PC-3 (cell line): ENCODE results near the gene RNU1-4. TPM values are rescaled to one million over a fixed set of nuclear protein-coding genes. Genes with fewer than 3 reads are reported as not detected.
"Not testable (repeated sequence)": the region's sequence is repeated elsewhere in the genome, so short reads cannot be mapped to it uniquely, and the experiment has no call there.

Source experiments
- ATAC-seq: fragments of 200-7000 bp; cut with Tn5 transposase; 2 replicates; pipeline ENCODE4 v1.9.1; 2020; ENCODE audit warnings: mild to moderate bottlenecking, moderate library complexity
- BruUV-seq: library from RNA; stranded (reverse); fragments of 400-500 nt; replicated peaks from 2 replicates; lab custom pipeline; 2021; lab: Mats Ljungman, UMichigan
- CTCF ChIA-PET: fragments of 300-600 bp; sonication (Branson Sonifier 250); formaldehyde crosslinking; loops from one replicate; lab custom pipeline; 2022; ENCODE audit warnings: antibody characterized with exemption; lab: Charles Lee
- POLR2A ChIA-PET: fragments of 300-600 bp; sonication (Branson Sonifier 250); formaldehyde crosslinking; loops from one replicate; lab custom pipeline; 2022; ENCODE audit warnings: antibody characterized with exemption; ENCODE audit not compliant: unreplicated experiment; lab: Charles Lee
- DNase-seq: peaks from one replicate; pipeline ENCODE4 v3.0.0-alpha.2; 2015
- H2AFZ ChIP-seq: fragments of 300-600 bp; sonication (generic); 2 replicates; pipeline ENCODE4 v1.6.0; 2016; ENCODE audit warnings: antibody characterized with exemption, low read length
- H3F3A ChIP-seq: fragments of 300-600 bp; sonication (generic); one replicate; pipeline ENCODE4 v1.6.0; 2017; ENCODE audit warnings: antibody characterized with exemption, low read length, control low read depth, mild to moderate bottlenecking; ENCODE audit not compliant: unreplicated experiment
- H3K27ac ChIP-seq: fragments of 300-600 bp; sonication (generic); 2 replicates; pipeline ENCODE4 v1.5.1; 2016; ENCODE audit warnings: mild to moderate bottlenecking, low read length
- H3K27me3 ChIP-seq: fragments of 300-600 bp; sonication (generic); 2 replicates; pipeline ENCODE4 v1.6.1; 2016; ENCODE audit warnings: low read length, mixed read lengths
- H3K36me3 ChIP-seq: fragments of 300-600 bp; sonication (generic); 2 replicates; pipeline ENCODE4 v1.6.1; 2016; ENCODE audit warnings: low read depth, mixed run types, low read length, mixed read lengths
- H3K4me1 ChIP-seq: fragments of 300-600 bp; sonication (generic); 2 replicates; pipeline ENCODE4 v1.5.1; 2016; ENCODE audit warnings: low read length; ENCODE audit not compliant: insufficient read depth
- H3K4me2 ChIP-seq: fragments of 300-600 bp; sonication (generic); 2 replicates; pipeline ENCODE4 v1.6.0; 2016; ENCODE audit warnings: low read length
- H3K4me3 ChIP-seq: fragments of 300-600 bp; sonication (generic); 2 replicates; pipeline ENCODE4 v1.5.1; 2016; ENCODE audit warnings: mild to moderate bottlenecking, low read length, mixed read lengths
- H3K79me2 ChIP-seq: fragments of 300-600 bp; sonication (generic); 2 replicates; pipeline ENCODE4 v1.6.1; 2017; ENCODE audit warnings: low read length, mixed read lengths
- H3K9ac ChIP-seq: fragments of 300-600 bp; sonication (generic); 2 replicates; pipeline ENCODE4 v1.6.0; 2016; ENCODE audit warnings: mild to moderate bottlenecking, low read length
- H3K9me2 ChIP-seq: fragments of 300-600 bp; sonication (generic); replicated peaks from 2 replicates; pipeline ENCODE4 v1.6.1; 2016; ENCODE audit warnings: mixed run types, low read length, mixed read lengths
- H3K9me3 ChIP-seq: fragments of 300-600 bp; sonication (generic); 2 replicates; pipeline ENCODE4 v1.6.1; 2016; ENCODE audit warnings: low read length, mixed read lengths
- H4K20me1 ChIP-seq: fragments of 300-600 bp; sonication (generic); 2 replicates; pipeline ENCODE4 v1.6.1; 2016; ENCODE audit warnings: low read length, mixed read lengths
- intact Hi-C: fragments of 100-400 bp; cut with micrococcal nuclease; formaldehyde crosslinking; loops from 2 replicates; pipeline ENCODE4 v1.9.0; 2023
- total RNA-seq: library from RNA; depleted of rRNA; stranded (reverse); fragments of >200 nt; gene quantifications from 2 replicates; pipeline ENCODE4 v1.2.3, GENCODE V29; 2014

The RNU1-4 gene
- total RNA-seq, 1 experiment from 2014 or later, result under 0.01 TPM

DNA sequence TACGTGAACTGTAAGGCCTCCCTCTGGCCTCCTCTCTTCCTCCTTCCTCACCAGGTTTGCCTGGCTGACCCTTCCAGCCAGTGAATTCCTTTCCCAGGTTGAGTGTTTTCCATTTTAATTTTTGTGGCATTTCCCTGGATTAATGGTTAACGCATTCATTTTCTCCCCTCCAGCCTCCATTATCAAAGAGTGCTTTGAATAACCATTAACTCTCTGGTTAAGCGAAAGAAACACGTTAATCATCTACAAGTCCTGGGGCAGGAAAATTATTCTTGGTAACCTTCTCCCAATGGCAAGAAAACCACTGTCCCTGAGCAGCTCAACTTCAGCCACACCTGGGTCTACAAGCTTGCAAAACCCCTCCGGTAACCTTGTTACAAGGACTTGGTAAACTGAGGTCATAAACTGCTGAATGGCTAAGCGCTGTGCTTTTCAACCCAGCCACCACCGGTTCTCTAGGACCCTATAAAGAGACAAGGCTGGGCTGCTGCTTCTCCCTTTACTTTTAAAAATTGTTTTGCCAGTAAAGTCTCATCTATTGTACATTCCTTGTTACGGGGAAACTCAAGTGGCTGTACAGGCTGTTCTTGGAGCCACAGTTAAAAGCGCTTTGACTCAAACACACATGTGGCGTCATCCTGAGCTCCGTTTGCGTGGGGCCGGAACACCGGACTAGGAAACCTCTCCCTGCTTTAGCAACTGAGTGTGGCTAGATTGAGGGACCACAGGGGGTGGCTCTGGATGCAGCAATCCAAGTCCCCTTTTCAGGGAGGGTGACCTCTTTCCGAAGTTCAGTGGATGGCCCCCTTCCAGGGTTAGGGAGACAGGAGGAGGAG is 24.7 kb downstream of the RNU1-4 start:
- peak; percentile 1 for DNase-seq
- not testable (repeated sequence) for H3K27me3 ChIP-seq, BruUV-seq

DNA sequence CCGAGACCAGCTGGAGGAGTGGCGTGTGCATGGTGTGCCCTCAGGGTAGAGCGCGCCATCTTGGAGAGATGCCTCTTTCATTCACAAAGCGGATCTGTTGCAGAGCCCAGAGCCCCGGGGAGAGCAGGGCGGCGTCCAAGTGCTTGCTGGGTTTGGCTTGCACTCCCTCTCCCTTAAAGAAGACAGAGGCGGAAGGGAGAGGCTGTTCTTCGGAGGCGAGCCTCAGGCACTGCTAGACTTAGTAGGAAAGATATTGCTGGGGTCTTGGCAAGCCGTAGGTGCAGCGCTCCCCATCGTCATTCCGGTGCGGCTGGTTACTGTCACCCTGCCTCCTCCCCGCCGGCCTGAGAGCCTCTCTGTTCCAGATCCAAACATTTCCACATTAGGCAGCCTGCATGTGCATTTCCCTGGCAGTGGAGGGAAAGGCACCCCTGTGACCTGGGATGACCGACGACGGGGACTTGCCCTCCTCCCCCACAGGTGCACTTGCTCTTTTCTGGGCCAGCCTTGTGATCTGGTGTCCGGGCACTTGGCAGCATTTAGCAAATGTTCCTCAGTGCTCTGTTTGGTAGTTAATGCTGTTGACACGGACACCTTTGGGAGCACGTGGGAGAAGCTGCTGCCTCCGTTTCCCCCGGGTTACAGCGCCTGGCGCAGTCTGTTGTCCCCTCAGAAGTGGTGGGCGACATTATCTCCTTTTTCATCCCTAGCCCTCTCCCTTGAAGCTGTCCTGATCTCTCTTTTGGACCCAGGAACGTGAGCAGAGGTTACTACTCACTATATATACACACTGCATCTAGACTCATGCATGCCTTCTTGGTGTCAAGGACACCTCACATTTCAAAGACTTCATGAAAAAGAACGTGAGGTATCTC is 25.7 kb downstream of the RNU1-4 start:
- H2AFZ ChIP-seq, H3F3A ChIP-seq, H3K4me3 ChIP-seq, H3K9ac ChIP-seq, CTCF ChIA-PET, H3K9me2 ChIP-seq, BruUV-seq, ATAC-seq, H3K27me3 ChIP-seq, intact Hi-C loops, H3K9me3 ChIP-seq, H3K79me2 ChIP-seq, POLR2A ChIA-PET, H3K4me2 ChIP-seq, H3K36me3 ChIP-seq, H4K20me1 ChIP-seq, H3K27ac ChIP-seq: not testable (repeated sequence)
- peak; percentile 0 for DNase-seq
- peaks cover 13% of the 10 kb centered on the region; the same call in 1 of the 2 replicates for H3K4me1 ChIP-seq

More for the DNA sequence above, 24.7 kb downstream of the RNU1-4 start:
- H3K4me1 ChIP-seq, H3K27ac ChIP-seq, H3K36me3 ChIP-seq, POLR2A ChIA-PET, intact Hi-C loops, H4K20me1 ChIP-seq, H2AFZ ChIP-seq, H3K9me3 ChIP-seq, H3K79me2 ChIP-seq, H3K4me2 ChIP-seq, H3F3A ChIP-seq, H3K9ac ChIP-seq, H3K4me3 ChIP-seq, H3K9me2 ChIP-seq, ATAC-seq, CTCF ChIA-PET: not testable (repeated sequence)

DNA sequence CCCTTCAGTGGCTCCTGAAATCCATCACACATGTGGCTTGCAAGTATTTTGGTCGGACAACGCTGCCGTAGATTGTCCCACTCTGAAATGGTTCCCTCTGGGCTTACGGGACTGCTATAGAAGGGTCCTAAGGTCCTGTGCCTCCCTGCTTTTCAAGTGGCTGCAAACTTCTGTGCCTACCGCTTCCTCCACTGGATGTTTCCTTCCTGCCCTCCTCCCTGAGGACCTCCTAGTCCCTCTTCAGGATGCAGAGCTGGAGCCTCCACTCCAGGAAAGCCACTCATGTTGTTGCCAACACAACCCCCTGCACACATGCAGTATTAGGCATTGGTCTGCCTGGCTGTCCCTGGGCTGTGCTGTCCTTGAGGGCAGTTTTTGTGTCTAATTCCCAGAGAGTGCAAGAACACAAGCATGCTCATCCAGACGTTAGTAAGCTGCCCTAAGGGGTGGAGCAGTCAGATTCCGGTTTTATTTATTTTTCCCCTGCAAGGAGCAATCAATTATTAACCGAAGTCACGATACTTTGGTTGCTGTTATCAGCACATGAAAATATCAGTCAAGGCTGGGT is 26.5 kb downstream of the RNU1-4 start:
- H4K20me1 ChIP-seq, intact Hi-C loops, H3K9me2 ChIP-seq, H3K79me2 ChIP-seq, POLR2A ChIA-PET, H2AFZ ChIP-seq, ATAC-seq, H3K27ac ChIP-seq, BruUV-seq, CTCF ChIA-PET, H3K9me3 ChIP-seq, H3K4me2 ChIP-seq, H3K27me3 ChIP-seq, H3K36me3 ChIP-seq, H3F3A ChIP-seq, H3K4me3 ChIP-seq, H3K9ac ChIP-seq: not testable (repeated sequence)
- H3K4me1 ChIP-seq, result peaks cover 14% of the 10 kb centered on the region; the same call in 1 of the 2 replicates
- peak; percentile 0 for DNase-seq

DNA sequence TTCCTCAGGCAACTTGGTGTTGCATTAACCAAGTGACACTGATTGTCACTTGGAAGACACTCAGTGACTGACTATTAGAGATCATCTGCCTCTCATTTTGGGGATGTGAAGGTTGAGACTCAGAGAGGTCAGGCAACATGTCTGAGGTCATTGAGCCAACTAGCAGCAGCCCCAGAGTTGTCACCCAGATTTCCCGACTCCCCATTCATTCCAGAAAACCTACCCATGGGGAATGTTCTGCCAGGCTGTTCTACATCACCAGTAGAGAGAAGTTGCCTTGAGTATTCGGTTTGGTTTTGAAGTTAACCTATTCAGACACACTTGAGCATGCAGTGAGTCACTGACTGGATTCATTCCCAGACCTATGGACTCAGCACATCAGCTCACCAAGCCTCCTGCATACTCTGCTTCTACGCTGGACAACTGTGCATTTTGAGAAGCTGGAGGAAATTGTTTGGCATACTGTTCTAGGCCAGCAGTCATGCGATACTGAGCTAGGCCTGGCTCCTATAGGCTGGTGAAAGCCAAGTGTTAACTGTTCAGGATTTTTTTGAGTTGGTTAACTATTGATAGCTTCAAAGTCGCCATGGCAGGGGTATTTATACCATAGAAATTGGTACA is 29.9 kb downstream of the RNU1-4 start:
- H3K79me2 ChIP-seq, POLR2A ChIA-PET, H3F3A ChIP-seq, H3K9me2 ChIP-seq, H2AFZ ChIP-seq, H4K20me1 ChIP-seq, H3K9me3 ChIP-seq, H3K27me3 ChIP-seq, H3K4me2 ChIP-seq, H3K36me3 ChIP-seq, H3K4me3 ChIP-seq, BruUV-seq, CTCF ChIA-PET, intact Hi-C loops, H3K27ac ChIP-seq, H3K9ac ChIP-seq: not testable (repeated sequence)
- DNase-seq (peak; percentile 93), ATAC-seq (peak; percentile 98)
- peaks cover 20% of the 10 kb centered on the region for H3K4me1 ChIP-seq

DNA sequence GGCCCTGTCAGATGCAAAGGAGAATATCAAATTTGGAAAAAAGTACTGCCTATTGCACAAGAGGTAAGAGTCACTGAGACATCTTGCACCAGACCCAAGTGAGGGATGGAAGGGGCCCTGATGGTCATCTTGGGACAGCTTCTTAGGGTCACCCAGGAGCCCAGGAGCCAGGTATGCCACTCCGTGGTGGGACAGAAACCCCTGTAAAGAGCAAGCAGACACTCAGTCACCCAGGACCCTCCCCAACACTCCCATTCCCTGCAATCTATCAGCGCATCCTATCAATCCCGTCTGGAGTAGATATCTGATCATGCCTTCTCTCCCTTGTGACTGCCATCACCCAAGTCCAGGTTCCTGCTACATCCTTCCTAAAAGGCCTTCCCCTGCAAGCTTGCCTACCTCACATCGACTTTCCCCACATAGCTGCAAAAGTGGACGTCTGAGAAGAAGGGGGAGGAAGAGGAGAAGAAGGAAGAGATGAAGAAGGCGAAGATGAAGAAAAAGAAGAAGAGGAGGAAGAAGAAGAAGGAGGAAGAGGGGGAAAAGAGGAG is 30.7 kb downstream of the RNU1-4 start:
- CTCF ChIA-PET, H3K9me3 ChIP-seq, H3K27me3 ChIP-seq, BruUV-seq, H4K20me1 ChIP-seq, intact Hi-C loops, POLR2A ChIA-PET, H3K27ac ChIP-seq, H3F3A ChIP-seq, H3K9ac ChIP-seq, H2AFZ ChIP-seq, H3K4me2 ChIP-seq, H3K9me2 ChIP-seq, H3K4me3 ChIP-seq, ATAC-seq, H3K36me3 ChIP-seq, H3K79me2 ChIP-seq: not testable (repeated sequence)
- peak; percentile 1 for DNase-seq
- H3K4me1 ChIP-seq, result peaks cover 20% of the 10 kb centered on the region
